ENCODE results near the gene KRT28.

Gene KRT28

GRCh38 chr17:40799859-40800258 is at the start of gene KRT28:
TSS of gene KRT28 (minus strand) at chr17:40799959. CDS start at chr17:40799893, 66 bp downstream.
- no peak for DNase-seq

GRCh38 chr17:40848583-40849235 is 49.0 kb upstream of the KRT28 start:
- no peak for DNase-seq

- no peak for DNase-seq
Observed at GRCh38 chr17:40846515-40847144, 46.9 kb upstream of the KRT28 start.

GRCh38 chr17:40844671-40845107 is 44.9 kb upstream of the KRT28 start:
- no peak for DNase-seq

- DNase-seq: no peak
Observed at GRCh38 chr17:40843242-40843641, 43.5 kb upstream of the KRT28 start.

- no peak for DNase-seq
Observed at GRCh38 chr17:40841246-40841645, 41.5 kb upstream of the KRT28 start.

GRCh38 chr17:40839194-40839593 is 39.4 kb upstream of the KRT28 start:
- no peak for DNase-seq

- no peak for DNase-seq
Observed at GRCh38 chr17:40836020-40836419, 36.3 kb upstream of the KRT28 start.

- no peak for DNase-seq
Observed at GRCh38 chr17:40833882-40834281, 34.1 kb upstream of the KRT28 start.

- DNase-seq: no peak
Observed at GRCh38 chr17:40832840-40833239, 33.1 kb upstream of the KRT28 start.

- no peak for DNase-seq
Observed at GRCh38 chr17:40830085-40830776, 30.5 kb upstream of the KRT28 start.

- DNase-seq: no peak
Observed at GRCh38 chr17:40828454-40829044, 28.8 kb upstream of the KRT28 start.

GRCh38 chr17:40827746-40828453 is 28.1 kb upstream of the KRT28 start:
- no peak for DNase-seq

- no peak for DNase-seq
Observed at GRCh38 chr17:40825599-40825998, 25.8 kb upstream of the KRT28 start.

- no peak for DNase-seq
Observed at GRCh38 chr17:40824015-40824832, 24.5 kb upstream of the KRT28 start.

GRCh38 chr17:40822132-40822812 is 22.5 kb upstream of the KRT28 start, which contains the start of gene KRT10:
TSS of gene KRT10 (minus strand) at chr17:40822614. CDS start at chr17:40822585, 29 bp downstream.
- DNase-seq: no peak

- DNase-seq: no peak
Observed at GRCh38 chr17:40821536-40821935, 21.8 kb upstream of the KRT28 start.

- no peak for DNase-seq
Observed at GRCh38 chr17:40820228-40820838, 20.6 kb upstream of the KRT28 start.

GRCh38 chr17:40819528-40820125 is 19.9 kb upstream of the KRT28 start:
- DNase-seq: no peak

- peak; percentile 87 to 88 for DNase-seq
Observed at GRCh38 chr17:40818733-40819527, 19.2 kb upstream of the KRT28 start.

All from CD4-positive, alpha-beta T cell treated with Interleukin-4 for 1 hour (primary cell).